SW 1271 (cell line): ENCODE measurements around the gene ARL4D.
"Not testable (repeated sequence)": the region's sequence is repeated elsewhere in the genome, so short reads cannot be mapped to it uniquely, and the experiment has no call there.

Experiments
- DNase-seq, 2 experiments: peaks; one replicate each; lab custom pipeline; 2025; lab: John Stamatoyannopoulos, UW

ARL4D gene, protein sequence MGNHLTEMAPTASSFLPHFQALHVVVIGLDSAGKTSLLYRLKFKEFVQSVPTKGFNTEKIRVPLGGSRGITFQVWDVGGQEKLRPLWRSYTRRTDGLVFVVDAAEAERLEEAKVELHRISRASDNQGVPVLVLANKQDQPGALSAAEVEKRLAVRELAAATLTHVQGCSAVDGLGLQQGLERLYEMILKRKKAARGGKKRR

DNA sequence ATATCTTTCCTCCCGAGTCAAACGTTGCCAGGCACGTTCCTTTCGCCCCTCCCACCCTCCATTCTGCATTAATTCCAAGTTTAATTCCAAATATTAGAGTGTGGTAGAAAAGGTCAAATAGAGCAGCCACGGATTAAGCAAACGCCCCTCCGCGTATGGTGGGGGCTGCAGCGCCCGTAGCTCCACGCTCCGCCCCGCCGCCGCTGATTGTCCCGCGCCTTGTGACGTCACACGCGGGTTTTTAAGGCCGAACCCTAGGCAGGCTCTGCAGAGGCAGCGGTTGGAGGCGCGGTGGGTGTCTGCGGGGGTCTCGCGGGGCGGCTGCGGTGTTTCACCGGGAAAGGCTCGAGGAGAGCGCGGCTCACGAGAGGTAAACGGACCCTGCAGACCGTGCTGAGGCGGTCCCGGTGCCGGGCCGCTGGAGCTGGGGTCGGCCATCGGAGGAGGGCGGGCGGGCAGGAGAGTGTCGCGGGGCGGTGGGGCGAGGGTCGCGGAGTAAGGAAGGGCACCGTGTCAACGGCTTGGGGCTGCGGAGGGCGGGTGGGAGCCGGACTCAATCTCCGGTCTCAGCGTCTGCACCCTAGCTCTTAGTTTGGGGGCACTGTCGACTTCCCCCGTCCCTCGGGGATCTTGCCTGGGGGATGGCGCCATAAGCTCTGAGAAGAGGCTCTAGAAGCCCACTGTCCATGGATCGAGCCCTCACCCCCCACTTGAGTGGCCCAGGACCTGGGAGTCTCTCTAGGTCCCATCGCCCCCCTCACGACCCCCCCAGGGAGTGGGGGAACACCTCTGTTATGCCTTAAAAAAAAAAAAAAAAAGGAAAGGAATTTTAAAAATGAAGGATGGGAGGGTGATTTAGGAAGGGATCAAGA lies at the start of gene ARL4D:
Gene ARL4D (plus strand): TSS at position 270 of the 872 bp plus-strand sequence. CDS start 740 bp downstream, outside the sequence.
- DNase-seq, result peak; percentile 6 to 51

DNA sequence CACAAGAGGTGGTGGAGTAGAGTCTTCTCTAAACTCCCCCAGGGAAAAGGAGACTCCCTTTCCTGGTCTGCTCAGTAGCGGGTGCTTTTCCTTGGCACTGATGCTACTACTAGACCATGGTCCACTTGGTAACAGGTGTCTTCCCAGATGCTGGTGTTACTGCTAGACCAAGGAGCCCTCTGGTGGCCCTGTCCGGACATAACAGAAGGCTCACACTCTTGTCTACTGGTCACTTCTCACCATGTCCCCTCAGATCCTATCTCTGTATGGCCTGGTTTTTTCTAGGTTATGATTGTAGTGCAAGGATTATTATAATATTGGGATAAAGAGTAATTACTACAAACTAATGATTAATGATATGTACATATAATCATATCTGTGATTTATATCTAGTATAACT lies 49.7 kb upstream of the ARL4D start:
- DNase-seq, result no peak

GRCh38 chr17:43350888-43351361 lies 47.9 kb upstream of the ARL4D start:
- DNase-seq, result no peak

- DNase-seq, result no peak
These were observed 47.1 kb upstream of the ARL4D start for GRCh38 chr17:43351691-43352090.

- DNase-seq, result no peak
These were observed 46.0 kb upstream of the ARL4D start for GRCh38 chr17:43352579-43353331.

DNA sequence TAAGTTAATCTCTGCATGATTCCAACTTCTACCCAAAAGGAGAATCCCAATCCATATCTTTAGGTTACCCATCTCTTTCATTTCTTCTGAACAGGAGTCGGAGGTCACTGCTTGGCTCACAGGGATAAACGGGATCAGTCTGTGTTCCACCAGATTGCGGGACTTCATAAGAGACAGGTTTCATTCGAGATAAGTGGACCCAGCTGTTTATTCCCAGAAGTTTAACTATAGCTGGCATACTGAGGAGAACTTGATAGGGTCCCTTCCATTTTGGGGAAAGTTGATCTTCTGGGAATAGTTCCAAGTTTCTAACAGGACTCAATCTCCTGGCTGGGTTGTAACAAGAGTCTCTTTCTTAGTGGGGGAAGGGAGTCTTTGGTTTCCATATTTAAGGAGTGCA lies 45.4 kb upstream of the ARL4D start:
- no peak for DNase-seq

GRCh38 chr17:43354371-43354770 lies 44.4 kb upstream of the ARL4D start:
- DNase-seq, result no peak

GRCh38 chr17:43356450-43356849 lies 42.3 kb upstream of the ARL4D start:
- no peak for DNase-seq

DNA sequence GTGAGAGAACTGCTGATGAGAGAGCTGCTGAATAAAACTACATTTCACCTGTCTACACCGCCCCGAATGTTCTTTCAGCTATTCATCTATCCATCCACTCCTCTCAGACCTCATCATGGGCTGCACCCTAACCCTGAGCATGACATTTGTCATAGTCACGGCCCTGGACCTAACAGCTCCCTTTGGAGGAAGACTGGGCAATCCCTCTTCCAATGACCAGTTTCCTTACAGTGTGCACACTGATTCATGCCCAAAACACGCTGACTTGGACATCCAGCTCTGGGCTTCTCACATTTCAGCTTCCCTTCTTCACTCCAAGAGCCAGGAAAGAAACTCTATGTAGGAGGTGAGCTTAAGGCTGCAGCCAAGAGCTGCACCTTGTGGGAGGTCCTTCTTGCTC lies 41.8 kb upstream of the ARL4D start:
- peak; percentile 75 to 86 for DNase-seq

- no peak for DNase-seq
These were observed 39.2 kb upstream of the ARL4D start for GRCh38 chr17:43359469-43360110.

DNA sequence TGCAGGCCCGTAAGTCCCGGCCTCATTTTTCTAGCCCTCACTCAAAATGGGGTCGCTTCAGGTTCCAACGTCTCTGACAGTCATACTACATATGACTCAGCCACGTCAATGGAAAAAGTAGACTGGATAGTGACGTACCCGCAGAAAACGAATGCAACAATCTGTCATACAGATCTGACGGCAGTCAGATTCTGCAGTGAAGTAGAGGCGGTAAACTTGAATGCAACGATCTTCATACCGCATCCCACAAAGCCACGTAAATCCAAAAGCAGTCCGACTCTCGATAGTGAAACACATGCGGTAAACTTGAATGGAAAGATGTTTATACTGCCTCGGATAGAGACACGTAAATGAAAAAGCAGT lies 38.4 kb upstream of the ARL4D start:
- DNase-seq, result peak; percentile 30 to 64

DNA sequence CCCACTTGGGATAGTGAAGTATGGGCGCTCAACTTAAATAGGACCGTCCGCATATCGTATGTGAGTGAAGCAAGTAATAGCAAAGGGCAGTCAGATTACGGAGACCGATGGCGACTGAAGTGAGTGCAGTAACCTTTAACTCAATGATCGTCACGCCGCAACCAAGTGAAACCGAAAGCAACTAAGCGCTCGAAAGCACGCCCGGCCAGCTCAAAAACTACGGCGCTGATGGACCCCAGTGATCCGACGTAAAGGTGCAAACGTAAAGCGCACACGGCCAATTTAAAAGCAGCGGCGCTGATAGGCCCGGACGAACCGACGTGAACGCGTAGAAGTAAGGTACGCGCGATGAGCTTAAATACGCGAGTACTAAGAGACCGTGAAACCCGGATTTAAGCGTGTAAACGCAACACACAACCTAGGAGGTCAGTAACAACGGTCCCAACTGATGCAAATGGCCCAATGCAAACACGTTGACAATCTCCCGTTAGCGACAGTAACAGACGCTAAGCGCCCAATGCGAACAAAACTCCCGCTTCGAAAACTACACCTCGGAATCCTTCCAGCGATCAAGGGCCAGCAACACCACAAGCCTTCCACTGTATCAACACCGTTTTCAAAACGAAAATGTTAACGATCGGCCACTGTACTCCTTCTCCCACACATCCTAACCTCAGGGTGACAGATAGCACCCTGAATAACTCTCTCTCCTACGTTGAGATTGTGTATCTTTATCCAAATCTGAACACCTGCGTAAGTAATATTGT lies 37.9 kb upstream of the ARL4D start:
- DNase-seq, result peak; percentile 95 to 96

DNA sequence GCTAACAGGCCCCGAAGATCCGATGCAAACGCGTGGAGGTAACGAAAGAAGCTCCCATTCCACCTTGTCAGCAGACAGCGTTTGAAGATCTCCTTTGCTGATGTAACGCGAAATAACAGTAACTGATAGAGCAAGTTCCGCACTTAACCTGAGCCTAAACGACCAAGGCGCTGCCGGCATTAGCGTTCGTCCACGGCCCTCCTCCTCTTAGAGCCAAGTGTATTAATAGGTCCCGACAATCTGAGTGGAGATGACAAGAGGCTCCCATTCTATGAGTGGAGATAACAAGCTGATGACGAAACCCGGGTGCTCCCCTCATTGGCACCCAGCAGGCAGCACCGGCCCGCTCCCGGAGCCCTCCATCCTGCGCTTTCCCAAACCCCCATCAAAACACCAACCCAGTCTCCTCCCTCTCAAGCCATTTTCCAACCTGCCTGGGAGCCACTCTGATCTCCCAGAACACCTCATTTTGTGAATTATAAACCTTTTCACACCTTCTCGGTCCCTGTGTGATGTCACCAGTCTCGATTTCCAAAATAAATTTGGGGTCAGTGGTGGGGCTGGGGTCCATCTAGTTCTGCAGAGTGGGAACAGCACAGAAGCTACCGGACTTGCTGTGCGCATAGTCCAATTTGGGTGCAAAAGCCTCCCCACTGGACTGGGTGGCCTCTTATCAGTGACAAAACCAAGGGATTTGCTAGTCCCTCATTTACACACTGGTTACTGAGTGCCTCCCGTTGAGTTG lies 35.4 kb upstream of the ARL4D start:
- no peak for DNase-seq

GRCh38 chr17:43363926-43364285 lies 34.9 kb upstream of the ARL4D start:
- no peak for DNase-seq

GRCh38 chr17:43365356-43365755 lies 33.4 kb upstream of the ARL4D start:
- no peak for DNase-seq

DNA sequence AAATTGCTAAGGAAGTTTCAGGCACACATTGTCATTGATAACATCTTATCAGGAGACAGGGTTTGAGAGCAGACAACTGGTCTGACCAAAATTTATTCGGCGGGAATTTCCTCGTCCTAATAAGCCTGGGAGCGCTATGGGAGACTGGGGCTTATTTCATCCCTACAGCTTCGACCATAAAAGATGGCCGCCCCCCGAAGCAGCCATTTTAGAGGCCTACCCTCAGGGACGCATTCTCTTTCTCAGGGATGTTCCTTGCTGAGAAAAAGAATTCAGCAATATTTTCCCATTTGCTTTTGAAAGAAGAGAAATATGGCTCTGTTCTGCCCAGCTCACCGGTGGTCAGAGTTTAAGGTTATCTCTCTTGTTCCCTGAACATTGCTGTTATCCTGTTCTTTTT lies 32.9 kb upstream of the ARL4D start:
- DNase-seq, result not testable (repeated sequence)

DNA sequence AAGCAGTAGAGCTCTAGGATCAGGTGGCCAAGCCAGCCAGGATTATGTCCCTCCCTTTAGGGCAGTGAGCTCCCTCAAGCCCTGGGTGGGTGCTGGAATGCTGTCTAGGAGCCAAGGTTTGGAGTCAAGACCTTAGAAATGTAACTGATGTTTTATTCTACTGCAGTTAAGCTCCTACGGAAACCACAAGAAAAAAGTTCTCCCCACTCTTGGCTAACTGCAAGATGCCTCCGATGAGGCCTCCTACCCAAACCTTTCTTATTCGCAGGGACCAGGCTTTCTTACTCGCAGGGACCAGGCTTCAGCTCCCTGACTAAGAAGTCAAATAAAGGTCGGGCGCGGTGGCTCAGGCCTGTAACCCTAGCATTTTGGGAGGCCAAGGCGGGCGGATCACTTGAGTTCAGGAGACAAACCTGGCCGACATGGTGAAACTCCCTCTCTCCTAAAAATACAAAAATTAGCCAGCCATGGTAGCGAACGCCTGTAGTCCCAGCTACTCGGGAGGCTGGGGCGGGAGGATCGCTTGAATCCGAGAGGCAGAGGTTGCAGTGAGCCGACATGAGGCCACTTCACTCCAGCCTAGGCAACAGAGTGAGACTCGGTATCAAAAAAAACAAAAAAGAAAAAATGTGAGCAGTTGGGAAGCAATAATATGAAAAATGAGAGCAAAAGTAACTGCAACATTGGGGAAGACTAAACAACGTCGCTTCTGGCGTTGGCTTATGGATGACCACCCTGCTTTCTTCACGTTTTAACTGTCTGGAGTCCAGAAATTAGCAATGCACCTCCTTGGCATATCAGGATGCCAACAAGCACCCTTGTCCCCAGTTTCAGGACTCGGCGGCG lies 31.7 kb upstream of the ARL4D start:
- no peak for DNase-seq

GRCh38 chr17:43367737-43368242 lies 31.0 kb upstream of the ARL4D start:
- DNase-seq, result peak; percentile 45 to 92

- peak; percentile 68 to 74 for DNase-seq
These were observed 29.9 kb upstream of the ARL4D start for GRCh38 chr17:43368740-43369506.
